ENCODE measurements around the gene UTP4.

GRCh38 chr16:69113216-69113615 is 19.2 kb upstream of the UTP4 start:
- TF ChIP-seq POLR2AphosphoS5 (IDR thresholded peaks at IDR 0.05; ENCODE audit: low read depth, low read length) (no peak; the same call in 1 of the 2 replicates), EP300 (IDR thresholded peaks at IDR 0.05; ENCODE audit: borderline replicate concordance in 1 of 2, low read depth in 2 of 2, low read length in 2 of 2) (no peak), KDM5A (IDR thresholded peaks at IDR 0.05; ENCODE audit: low read length) (no peak), NANOG (IDR thresholded peaks at IDR 0.05; ENCODE audit: insufficient read depth, low read depth, low read length, poor library complexity, severe bottlenecking) (no peak), RAD21 (IDR thresholded peaks at IDR 0.05 in 1 of 2, conservative IDR thresholded peaks at IDR 0.05 in 1 of 2; ENCODE audit: low read depth in 2 of 2, low read length in 2 of 2) (no peak)
- TF ChIP-seq, protein P1, sequence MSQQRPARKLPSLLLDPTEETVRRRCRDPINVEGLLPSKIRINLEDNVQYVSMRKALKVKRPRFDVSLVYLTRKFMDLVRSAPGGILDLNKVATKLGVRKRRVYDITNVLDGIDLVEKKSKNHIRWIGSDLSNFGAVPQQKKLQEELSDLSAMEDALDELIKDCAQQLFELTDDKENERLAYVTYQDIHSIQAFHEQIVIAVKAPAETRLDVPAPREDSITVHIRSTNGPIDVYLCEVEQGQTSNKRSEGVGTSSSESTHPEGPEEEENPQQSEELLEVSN (IDR thresholded peaks at IDR 0.05), result no peak

All from H1 (cell line).